CD14-positive monocyte (primary cell): ENCODE measurements around the gene NFATC1. TPM values are rescaled to one million over a fixed set of nuclear protein-coding genes. Genes with fewer than 3 reads are reported as not detected.

Experiments
- DNase-seq, 3 donors: peaks; one replicate each; pipeline ENCODE4 v3.0.0-alpha.2; 2011 to 2022
- H2AFZ ChIP-seq: 2 replicates; pipeline ENCODE4 v1.6.0; 2012; ENCODE audit warnings: mild to moderate bottlenecking, low read depth, low read length, inconsistent platforms; ENCODE audit not compliant: insufficient read depth, poor library complexity, severe bottlenecking
- H3K27ac ChIP-seq, 2 donors: 1 replicate in 1 of 2; 2 replicates in 1 of 2; pipeline ENCODE4 v1.5.1; 2012 to 2013; ENCODE audit warnings: low read length in 2 of 2, control low read depth in 1 of 2, inconsistent platforms in 1 of 2, low read depth in 1 of 2, mild to moderate bottlenecking in 1 of 2
- H3K27me3 ChIP-seq, 2 donors: one replicate each; pipeline versions ENCODE4 v1.6.0 to v1.6.1; 2011 to 2013; ENCODE audit warnings: low read length in 2 of 2; ENCODE audit not compliant: control insufficient read depth in 2 of 2, insufficient read depth in 2 of 2
- H3K36me3 ChIP-seq, 2 donors: replicated peaks in 1 of 2; 1 replicate in 1 of 2; 2 replicates in 1 of 2; pipeline versions ENCODE4 v1.5.1 to v1.6.1; 2012 to 2013; ENCODE audit warnings: low read length in 2 of 2, control low read depth in 1 of 2, inconsistent platforms in 1 of 2, mild to moderate bottlenecking in 1 of 2; ENCODE audit not compliant: insufficient read depth in 2 of 2, control insufficient read depth in 1 of 2
- H3K4me1 ChIP-seq, 2 donors: 1 replicate in 1 of 2; 2 replicates in 1 of 2; pipeline versions ENCODE4 v1.5.1 to v1.6.1; 2012 to 2013; ENCODE audit warnings: low read length in 2 of 2, control low read depth in 1 of 2, inconsistent platforms in 1 of 2, mild to moderate bottlenecking in 1 of 2, moderate library complexity in 1 of 2; ENCODE audit not compliant: insufficient read depth in 2 of 2, control insufficient read depth in 1 of 2
- H3K4me2 ChIP-seq: replicated peaks from 2 replicates; pipeline ENCODE3; 2012; ENCODE audit warnings: low read length, moderate library complexity, mild to moderate bottlenecking; ENCODE audit not compliant: poor library complexity, severe bottlenecking; ENCODE audit errors: extremely low read depth
- H3K4me3 ChIP-seq, 3 experiments: fragments of 200-600 bp in 1 of 3; sonication (generic) in 1 of 3; replicated peaks in 1 of 3; 1 replicate in 2 of 3; 2 replicates in 1 of 3; pipeline ENCODE4 v1.5.1; 2011 to 2013; ENCODE audit warnings: low read length in 3 of 3, mild to moderate bottlenecking in 3 of 3, control low read depth in 2 of 3, low read depth in 2 of 3, inconsistent platforms in 1 of 3, moderate library complexity in 1 of 3
- H3K79me2 ChIP-seq: 2 replicates; pipeline ENCODE4 v1.6.0; 2012; ENCODE audit warnings: mild to moderate bottlenecking, control low read depth, inconsistent platforms, low read length, moderate library complexity; ENCODE audit not compliant: insufficient read depth
- H3K9ac ChIP-seq: 2 replicates; pipeline ENCODE4 v1.6.0; 2017; ENCODE audit warnings: low read length, mild to moderate bottlenecking; ENCODE audit not compliant: insufficient read depth, poor library complexity, severe bottlenecking
- H3K9me3 ChIP-seq, 2 donors: replicated peaks in 1 of 2; 1 replicate in 1 of 2; 2 replicates in 1 of 2; pipeline versions ENCODE4 v1.5.1 to v1.6.1; 2012 to 2013; ENCODE audit warnings: low read length in 2 of 2, control low read depth in 1 of 2; ENCODE audit not compliant: control insufficient read depth in 1 of 2, insufficient read depth in 1 of 2
- H4K20me1 ChIP-seq: 2 replicates; pipeline ENCODE4 v1.6.0; 2012; ENCODE audit warnings: mild to moderate bottlenecking, low read length, control low read depth, moderate library complexity; ENCODE audit not compliant: insufficient read depth
- H3K27ac Mint-ChIP-seq, 7 donors: one replicate each; pipeline ENCODE4 v1.8.0; 2020; ENCODE audit warnings: mild to moderate bottlenecking in 7 of 7, mixed read lengths in 7 of 7, moderate library complexity in 6 of 7, inconsistent platforms in 2 of 7
- H3K27me3 Mint-ChIP-seq, 3 donors: one replicate each; pipeline ENCODE4 v1.8.0; 2021 to 2022; ENCODE audit warnings: low read depth in 3 of 3, mild to moderate bottlenecking in 3 of 3, mixed read lengths in 3 of 3, moderate library complexity in 3 of 3, inconsistent platforms in 1 of 3
- H3K36me3 Mint-ChIP-seq, 2 donors: one replicate each; pipeline ENCODE4 v1.8.0; 2020; ENCODE audit warnings: mixed read lengths in 2 of 2, inconsistent platforms in 1 of 2, mild to moderate bottlenecking in 1 of 2
- H3K4me1 Mint-ChIP-seq: one replicate; pipeline ENCODE4 v1.8.0; 2020; ENCODE audit warnings: mild to moderate bottlenecking, mixed read lengths
- H3K4me3 Mint-ChIP-seq, 2 donors: one replicate each; pipeline ENCODE4 v1.8.0; 2020; ENCODE audit warnings: mild to moderate bottlenecking in 2 of 2, mixed read lengths in 2 of 2, moderate library complexity in 1 of 2
- H3K9me3 Mint-ChIP-seq, 7 donors: one replicate each; pipeline ENCODE4 v1.8.0; 2020 to 2022; ENCODE audit warnings: mixed read lengths in 7 of 7, mild to moderate bottlenecking in 6 of 7, moderate library complexity in 6 of 7, inconsistent platforms in 2 of 7
- CTCF ChIP-seq: fragments of 200-600 bp; IDR thresholded peaks from one replicate; pipeline ENCODE4 v1.8.0; 2022; ENCODE audit warnings: antibody characterized with exemption, mild to moderate bottlenecking
- WGBS: methylation state at CpG from one replicate; pipeline ENCODE4 v1.1.5; 2013; ENCODE audit warnings: missing lambda C conversion rate; ENCODE audit not compliant: insufficient coverage; 5-methylcytosine and 5-hydroxymethylcytosine counted together
- intact Hi-C, 2 donors: fragments of 100-400 bp; cut with micrococcal nuclease; formaldehyde crosslinking; loops; one replicate each; pipeline versions ENCODE4 v1.15.0 to v1.15.1; 2023
- polyA plus RNA-seq, 3 donors: library from polyadenylated mRNA; depleted of rRNA in 1 of 3; unstranded in 2 of 3; stranded (reverse) in 1 of 3; fragments of 300-500 nt in 2 of 3; fragments of >200 nt in 1 of 3; fragmentation: Illumina TruSeq in 2 of 3; gene quantifications; 1 replicate in 2 of 3; 2 replicates in 1 of 3; pipeline ENCODE4 v1.2.3, GENCODE V29; 2012 to 2021

The NFATC1 gene
- polyA plus RNA-seq, 3 donors: 7.8 to 10.7 (median 8.3) TPM

GRCh38 chr18:79453816-79454735 lies 58.3 kb downstream of the NFATC1 start:
- H3K9me3 Mint-ChIP-seq: no peaks in the 10 kb centered on the region
- Histone ChIP-seq H4K20me1 (peaks cover 5% of the 10 kb centered on the region), H3K4me3 (no peak overlapping the region), H3K9me3 (no peaks in the 10 kb centered on the region), H3K27ac (no peak overlapping the region), H3K9ac (no peak overlapping the region), H3K4me1 (no peaks in the 10 kb centered on the region), H3K4me2 (no peak overlapping the region), H3K27me3 (no peaks in the 10 kb centered on the region), H2AFZ (no peak overlapping the region), H3K79me2 (no peaks in the 10 kb centered on the region), H3K36me3 (peaks cover 61 to 67% of the 10 kb centered on the region in 2 donors)
- intact Hi-C loops: no loop called here
- DNase-seq: no peak
- no peak overlapping the region for H3K4me3 Mint-ChIP-seq
- no peak for TF ChIP-seq CTCF
- WGBS: 91% methylated on average over 26 of the region's 32 CpGs
- peaks cover 60 to 81% of the 10 kb centered on the region in 2 donors for H3K36me3 Mint-ChIP-seq
- H3K27ac Mint-ChIP-seq: peak overlapping the region in 2 of 7 donors; percentile 15 to 70
- no peaks in the 10 kb centered on the region for H3K4me1 Mint-ChIP-seq
- H3K27me3 Mint-ChIP-seq: peaks cover 0 to 2% (median 0%) of the 10 kb centered on the region in 3 donors

- Mint-ChIP-seq H3K27me3 (peaks cover 0 to 2% (median 0%) of the 10 kb centered on the region in 3 donors), H3K9me3 (no peaks in the 10 kb centered on the region), H3K36me3 (peaks cover 57 to 81% of the 10 kb centered on the region in 2 donors), H3K4me1 (peaks cover 3% of the 10 kb centered on the region), H3K27ac (peak overlapping the region in 1 of 7 donors; percentile 26), H3K4me3 (no peak overlapping the region)
- DNase-seq: no peak
- intact Hi-C loops: no loop called here
- Histone ChIP-seq H3K9me3 (no peaks in the 10 kb centered on the region), H3K9ac (no peak overlapping the region), H2AFZ (no peak overlapping the region), H3K4me2 (no peak overlapping the region), H3K4me3 (no peak overlapping the region), H3K4me1 (no peaks in the 10 kb centered on the region), H3K27ac (no peak overlapping the region), H3K27me3 (no peaks in the 10 kb centered on the region), H3K79me2 (no peaks in the 10 kb centered on the region), H4K20me1 (peaks cover 4% of the 10 kb centered on the region), H3K36me3 (peaks cover 59 to 64% of the 10 kb centered on the region in 2 donors)
- TF ChIP-seq CTCF: no peak
- 96% methylated on average over 21 of the region's 26 CpGs for WGBS
Measured at GRCh38 chr18:79455261-79455660, 59.5 kb downstream of the NFATC1 start.
